Naive thymus-derived CD8-positive, alpha-beta T cell (primary cell): ENCODE data around the gene SPINK14. TPM values are rescaled to one million over a fixed set of nuclear protein-coding genes. Genes with fewer than 3 reads are reported as not detected.

Experiments
- ATAC-seq, 2 donors: fragments of 150-1000 bp; cut with Tn5 transposase in 1 of 2; sonication (Bioruptor Pico), chemical (Tn5 transposase) in 1 of 2; 1 replicate in 1 of 2; 2 replicates in 1 of 2; pipeline ENCODE4 v1.10.0; 2021; ENCODE audit warnings: mild to moderate bottlenecking in 2 of 2, moderate library complexity in 2 of 2
- POLR2A ChIA-PET: fragments of 350-600 bp; sonication (Branson Sonifier 250); formaldehyde crosslinking; loops from one replicate; lab custom pipeline; 2021; ENCODE audit warnings: antibody characterized with exemption; lab: Charles Lee
- DNase-seq, 10 donors: peaks; one replicate each; pipeline versions ENCODE4 v3.0.0 to v3.0.0-alpha.2; 2020 to 2022
- H3K27ac Mint-ChIP-seq, 10 donors: one replicate each; pipeline ENCODE4 v1.8.0; 2020 to 2022; ENCODE audit warnings: mild to moderate bottlenecking in 10 of 10, mixed read lengths in 10 of 10, moderate library complexity in 4 of 10, inconsistent platforms in 1 of 10
- H3K27me3 Mint-ChIP-seq, 5 donors: one replicate each; pipeline ENCODE4 v1.8.0; 2021 to 2022; ENCODE audit warnings: mixed read lengths in 5 of 5
- H3K36me3 Mint-ChIP-seq, 3 donors: one replicate each; pipeline ENCODE4 v1.8.0; 2020 to 2022; ENCODE audit warnings: mixed read lengths in 3 of 3, mild to moderate bottlenecking in 2 of 3, inconsistent platforms in 1 of 3
- H3K4me1 Mint-ChIP-seq, 4 donors: one replicate each; pipeline ENCODE4 v1.8.0; 2021 to 2022; ENCODE audit warnings: mixed read lengths in 4 of 4
- H3K4me3 Mint-ChIP-seq, 10 donors: one replicate each; pipeline ENCODE4 v1.8.0; 2020 to 2022; ENCODE audit warnings: mild to moderate bottlenecking in 10 of 10, mixed read lengths in 10 of 10, moderate library complexity in 6 of 10, inconsistent platforms in 1 of 10
- H3K9me3 Mint-ChIP-seq, 9 donors: one replicate each; pipeline ENCODE4 v1.8.0; 2020 to 2022; ENCODE audit warnings: mixed read lengths in 9 of 9, mild to moderate bottlenecking in 3 of 9, inconsistent platforms in 1 of 9, moderate library complexity in 1 of 9
- polyA plus RNA-seq, 3 donors: library from polyadenylated mRNA; unstranded; fragments of 300-500 nt; fragmentation: Illumina TruSeq; gene quantifications; one replicate each; pipeline ENCODE4 v1.2.3, GENCODE V29; 2021
- total RNA-seq, 8 experiments: library from RNA in 2 of 8; stranded (reverse) in 2 of 8; gene quantifications; one replicate each; pipeline ENCODE4 v1.2.3 and lab custom pipeline; 2021 to 2026

Gene SPINK14
- total and polyA plus RNA-seq, 5 experiments from 2014 or later, result not detected

- no peaks in the 10 kb centered on the region for H3K4me1 Mint-ChIP-seq
- H3K9me3 Mint-ChIP-seq, result peaks cover 0 to 2% (median 0%) of the 10 kb centered on the region in 9 donors
- peaks cover 2 to 18% (median 7%) of the 10 kb centered on the region in 5 donors for H3K27me3 Mint-ChIP-seq
- POLR2A ChIA-PET, result no interaction called here
- no peak for ATAC-seq
- no peaks in the 10 kb centered on the region for H3K36me3 Mint-ChIP-seq
- H3K4me3 Mint-ChIP-seq, result no peak overlapping the region
- no peak overlapping the region for H3K27ac Mint-ChIP-seq
- DNase-seq, result no peak
These were observed 37.5 kb downstream of the SPINK14 start for GRCh38 chr5:148205865-148206264.

DNA sequence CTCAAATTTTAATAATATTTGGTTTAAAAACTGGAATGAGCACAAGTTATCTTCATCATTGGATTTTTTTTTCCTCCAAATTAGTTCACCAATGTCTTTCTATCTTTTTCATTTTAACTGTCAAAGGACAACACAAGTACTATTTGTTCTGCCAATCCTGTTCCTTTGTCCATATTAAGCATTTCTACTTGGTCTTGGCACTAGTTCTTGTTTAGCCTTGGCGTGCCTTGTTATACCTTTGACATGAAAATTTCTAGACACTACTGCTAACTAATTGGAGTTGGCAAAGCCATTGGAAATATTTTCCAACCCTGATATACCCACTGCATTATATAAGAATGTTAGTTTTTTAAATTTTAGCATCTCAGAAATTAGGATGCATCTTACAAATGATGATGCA is 38.3 kb downstream of the SPINK14 start:
- Mint-ChIP-seq H3K36me3 (no peaks in the 10 kb centered on the region), H3K27ac (no peak overlapping the region), H3K9me3 (no peaks in the 10 kb centered on the region), H3K27me3 (peaks cover under 1 to 25% (median 7%) of the 10 kb centered on the region in 5 donors), H3K4me3 (no peak overlapping the region), H3K4me1 (no peaks in the 10 kb centered on the region)
- ATAC-seq (no peak), DNase-seq (no peak)
- POLR2A ChIA-PET, result no interaction called here

GRCh38 chr5:148208226-148208625 is 39.9 kb downstream of the SPINK14 start:
- ATAC-seq (no peak), DNase-seq (no peak)
- Mint-ChIP-seq H3K27me3 (peaks cover 1 to 31% (median 7%) of the 10 kb centered on the region in 5 donors), H3K4me1 (no peaks in the 10 kb centered on the region), H3K9me3 (no peaks in the 10 kb centered on the region), H3K36me3 (no peaks in the 10 kb centered on the region), H3K4me3 (no peak overlapping the region), H3K27ac (no peak overlapping the region)
- POLR2A ChIA-PET, result no interaction called here

- Mint-ChIP-seq H3K27ac (no peak overlapping the region), H3K4me3 (no peak overlapping the region)
- POLR2A ChIA-PET, result no interaction called here
These were observed 40.9 kb downstream of the SPINK14 start for GRCh38 chr5:148209151-148209770.

GRCh38 chr5:148214665-148215185 is 46.4 kb downstream of the SPINK14 start:
- ATAC-seq, result no peak

More at GRCh38 chr5:148209151-148209770, 40.9 kb downstream of the SPINK14 start:
- Mint-ChIP-seq H3K27me3 (peaks cover 1 to 31% (median 7%) of the 10 kb centered on the region in 5 donors), H3K9me3 (no peaks in the 10 kb centered on the region), H3K36me3 (no peaks in the 10 kb centered on the region), H3K4me1 (no peaks in the 10 kb centered on the region)
- ATAC-seq, result no peak
- no peak for DNase-seq

GRCh38 chr5:148221508-148221907 is 53.2 kb downstream of the SPINK14 start:
- no peaks in the 10 kb centered on the region for H3K36me3 Mint-ChIP-seq
- POLR2A ChIA-PET, result no interaction called here
- peaks cover 0 to 22% (median 12%) of the 10 kb centered on the region in 5 donors for H3K27me3 Mint-ChIP-seq
- DNase-seq, result no peak
- H3K4me1 Mint-ChIP-seq, result no peaks in the 10 kb centered on the region
- H3K4me3 Mint-ChIP-seq, result no peak overlapping the region
- no peak for ATAC-seq
- no peak overlapping the region for H3K27ac Mint-ChIP-seq
- peaks cover 0 to 10% (median 0%) of the 10 kb centered on the region in 9 donors for H3K9me3 Mint-ChIP-seq

More at GRCh38 chr5:148214665-148215185, 46.4 kb downstream of the SPINK14 start:
- no peak overlapping the region for H3K4me3 Mint-ChIP-seq
- no peak overlapping the region for H3K27ac Mint-ChIP-seq
- peaks cover 0 to 10% (median 0%) of the 10 kb centered on the region in 9 donors for H3K9me3 Mint-ChIP-seq
- no peaks in the 10 kb centered on the region for H3K4me1 Mint-ChIP-seq
- POLR2A ChIA-PET, result no interaction called here
- peaks cover 0 to 15% (median 4%) of the 10 kb centered on the region in 5 donors for H3K27me3 Mint-ChIP-seq
- DNase-seq, result no peak
- H3K36me3 Mint-ChIP-seq, result no peaks in the 10 kb centered on the region

- no peaks in the 10 kb centered on the region for H3K36me3 Mint-ChIP-seq
- ATAC-seq, result no peak
- no peak overlapping the region for H3K4me3 Mint-ChIP-seq
- H3K27ac Mint-ChIP-seq, result no peak overlapping the region
- POLR2A ChIA-PET, result no interaction called here
- DNase-seq, result no peak
- H3K27me3 Mint-ChIP-seq, result peaks cover 2 to 33% (median 14%) of the 10 kb centered on the region in 5 donors
- peaks cover 0 to 1% (median 0%) of the 10 kb centered on the region in 9 donors for H3K9me3 Mint-ChIP-seq
- H3K4me1 Mint-ChIP-seq, result no peaks in the 10 kb centered on the region
These were observed 55.9 kb downstream of the SPINK14 start for GRCh38 chr5:148224117-148224742.

Other genes with a start within 250 kb of the SPINK14 start
- gene SPINK5, start 104.6 kb upstream of the SPINK14 start, total RNA-seq, result not detected
- not detected for gene SPINK5, start 104.6 kb upstream of the SPINK14 start, polyA plus RNA-seq
- not detected for gene SPINK6, start 34.5 kb downstream of the SPINK14 start, total RNA-seq
- gene SPINK6, start 34.5 kb downstream of the SPINK14 start, polyA plus RNA-seq, result not detected
- not detected for gene MARCOL, start 70.0 kb downstream of the SPINK14 start, total RNA-seq
- gene MARCOL, start 70.0 kb downstream of the SPINK14 start, polyA plus RNA-seq, result not detected
- gene SPINK13, start 100.2 kb downstream of the SPINK14 start, total RNA-seq, result not detected
- not detected for gene SPINK13, start 100.2 kb downstream of the SPINK14 start, polyA plus RNA-seq
- gene SPINK7, start 143.9 kb downstream of the SPINK14 start, total RNA-seq, result not detected
- not detected for gene SPINK7, start 143.9 kb downstream of the SPINK14 start, polyA plus RNA-seq
- gene SPINK9, start 167.0 kb downstream of the SPINK14 start, total RNA-seq, result not detected
- gene SPINK9, start 167.0 kb downstream of the SPINK14 start, polyA plus RNA-seq, result not detected
- gene FBXO38, start 215.4 kb downstream of the SPINK14 start, total RNA-seq, result 10 to 100 TPM; 96.7 to 97.0 TPM
- 10 to 100 TPM; 15.5 to 17.6 (median 16.0) TPM for gene FBXO38, start 215.4 kb downstream of the SPINK14 start, polyA plus RNA-seq